Prostate gland (tissue), 2 donors: ENCODE measurements around the gene SDHC.
A peak's percentile ranks its signal among the peaks of the same experiment; 100 is the strongest.

Source experiments
- POLR2A ChIP-seq: fragments of 450-650 bp; IDR thresholded peaks from one replicate; pipeline ENCODE4 v1.6.1; 2016; ENCODE audit warnings: antibody characterized with exemption, mild to moderate bottlenecking
- POLR2AphosphoS5 ChIP-seq: sonication (generic); formaldehyde crosslinking; IDR thresholded peaks from one replicate; pipeline ENCODE4 v1.6.1; 2017; ENCODE audit warnings: antibody characterized with exemption
- TF ChIP-seq, protein P1 (sequence below), 4 experiments: fragments of 200-600 bp in 2 of 4; fragments of 450-650 bp in 2 of 4; sonication (generic) in 2 of 4; IDR thresholded peaks; 1 replicate in 3 of 4; 2 replicates in 1 of 4; pipeline ENCODE4 v1.5.1; 2016 to 2019; ENCODE audit warnings: antibody characterized with exemption in 4 of 4, mild to moderate bottlenecking in 2 of 4, moderate library complexity in 2 of 4

DNA sequence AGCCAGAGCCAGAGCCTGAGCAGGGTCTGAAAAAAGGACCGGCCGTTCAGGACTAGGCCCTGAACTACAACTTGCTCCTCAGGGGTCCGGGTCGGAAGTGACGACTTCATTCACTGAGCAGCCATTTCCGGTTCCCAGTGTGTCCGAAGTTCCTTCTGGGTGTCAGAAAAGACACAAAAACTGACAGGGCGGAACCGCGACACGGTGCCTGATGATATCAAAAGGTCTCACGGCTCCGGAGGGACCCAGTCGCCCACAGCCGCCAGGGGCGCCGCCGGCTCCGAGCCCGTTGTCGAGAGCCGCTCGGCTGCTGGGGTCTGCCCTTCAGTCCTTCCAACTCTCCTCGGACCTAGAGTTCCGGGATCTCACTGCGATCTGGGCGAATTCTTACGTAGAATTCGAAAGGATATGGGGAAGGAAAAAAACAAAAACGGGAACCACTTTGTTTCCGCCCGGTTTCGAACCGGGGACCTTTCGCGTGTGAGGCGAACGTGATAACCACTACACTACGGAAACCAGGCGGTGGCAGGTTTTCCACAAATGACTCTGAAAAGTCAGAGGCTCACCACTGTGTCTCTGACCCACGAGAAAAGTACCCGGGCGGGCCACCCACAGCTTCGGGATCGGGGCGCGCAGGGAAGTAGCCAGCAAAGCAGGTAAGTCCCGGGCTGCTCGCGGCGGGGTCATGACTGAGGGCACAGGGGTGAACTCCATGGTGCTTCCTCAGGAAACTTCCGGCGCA, 85.2 kb downstream of the SDHC start:
- TF ChIP-seq, protein P1, sequence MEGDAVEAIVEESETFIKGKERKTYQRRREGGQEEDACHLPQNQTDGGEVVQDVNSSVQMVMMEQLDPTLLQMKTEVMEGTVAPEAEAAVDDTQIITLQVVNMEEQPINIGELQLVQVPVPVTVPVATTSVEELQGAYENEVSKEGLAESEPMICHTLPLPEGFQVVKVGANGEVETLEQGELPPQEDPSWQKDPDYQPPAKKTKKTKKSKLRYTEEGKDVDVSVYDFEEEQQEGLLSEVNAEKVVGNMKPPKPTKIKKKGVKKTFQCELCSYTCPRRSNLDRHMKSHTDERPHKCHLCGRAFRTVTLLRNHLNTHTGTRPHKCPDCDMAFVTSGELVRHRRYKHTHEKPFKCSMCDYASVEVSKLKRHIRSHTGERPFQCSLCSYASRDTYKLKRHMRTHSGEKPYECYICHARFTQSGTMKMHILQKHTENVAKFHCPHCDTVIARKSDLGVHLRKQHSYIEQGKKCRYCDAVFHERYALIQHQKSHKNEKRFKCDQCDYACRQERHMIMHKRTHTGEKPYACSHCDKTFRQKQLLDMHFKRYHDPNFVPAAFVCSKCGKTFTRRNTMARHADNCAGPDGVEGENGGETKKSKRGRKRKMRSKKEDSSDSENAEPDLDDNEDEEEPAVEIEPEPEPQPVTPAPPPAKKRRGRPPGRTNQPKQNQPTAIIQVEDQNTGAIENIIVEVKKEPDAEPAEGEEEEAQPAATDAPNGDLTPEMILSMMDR (IDR thresholded peaks at IDR 0.05), result peak in 3 of 4 experiments; percentile 31 to 60 (median 52)
- TF ChIP-seq POLR2AphosphoS5 (peak; percentile 80), POLR2A (peak; percentile 36)
